Measurements from ENCODE around the gene C13orf42. TPM values are rescaled to one million over a fixed set of nuclear protein-coding genes. Genes with fewer than 3 reads are reported as not detected.

C13orf42 gene
- total RNA-seq, 1 experiment from 2014 or later: 8.2 TPM

DNA sequence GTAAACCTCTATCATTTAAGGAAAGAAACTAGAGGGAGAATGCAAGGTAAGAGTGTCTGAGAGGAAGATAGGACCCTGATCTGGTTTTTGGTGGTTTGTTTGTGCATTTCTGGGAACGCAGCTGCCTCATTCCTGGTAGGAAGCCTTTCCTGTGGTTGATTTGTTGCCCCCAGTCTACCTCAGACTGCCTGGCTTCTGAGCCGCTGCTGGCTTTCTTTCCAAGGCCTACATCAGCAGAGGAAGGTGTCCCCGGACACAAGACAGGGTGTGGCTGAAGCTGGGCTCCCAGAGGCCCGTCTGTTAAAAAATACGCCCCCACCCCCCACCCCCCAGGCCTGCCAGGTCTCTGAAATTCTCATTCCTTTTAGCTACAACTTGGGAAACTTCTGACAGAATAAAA, 42.6 kb downstream of the C13orf42 start:
- ATAC-seq (no peak), DNase-seq (ENCODE audit: low spot score) (no peak)
- H3K9me3 Mint-ChIP-seq: peaks cover 8% of the 10 kb centered on the region; the same call in 1 of the 2 replicates
- TF ChIP-seq, protein P1, sequence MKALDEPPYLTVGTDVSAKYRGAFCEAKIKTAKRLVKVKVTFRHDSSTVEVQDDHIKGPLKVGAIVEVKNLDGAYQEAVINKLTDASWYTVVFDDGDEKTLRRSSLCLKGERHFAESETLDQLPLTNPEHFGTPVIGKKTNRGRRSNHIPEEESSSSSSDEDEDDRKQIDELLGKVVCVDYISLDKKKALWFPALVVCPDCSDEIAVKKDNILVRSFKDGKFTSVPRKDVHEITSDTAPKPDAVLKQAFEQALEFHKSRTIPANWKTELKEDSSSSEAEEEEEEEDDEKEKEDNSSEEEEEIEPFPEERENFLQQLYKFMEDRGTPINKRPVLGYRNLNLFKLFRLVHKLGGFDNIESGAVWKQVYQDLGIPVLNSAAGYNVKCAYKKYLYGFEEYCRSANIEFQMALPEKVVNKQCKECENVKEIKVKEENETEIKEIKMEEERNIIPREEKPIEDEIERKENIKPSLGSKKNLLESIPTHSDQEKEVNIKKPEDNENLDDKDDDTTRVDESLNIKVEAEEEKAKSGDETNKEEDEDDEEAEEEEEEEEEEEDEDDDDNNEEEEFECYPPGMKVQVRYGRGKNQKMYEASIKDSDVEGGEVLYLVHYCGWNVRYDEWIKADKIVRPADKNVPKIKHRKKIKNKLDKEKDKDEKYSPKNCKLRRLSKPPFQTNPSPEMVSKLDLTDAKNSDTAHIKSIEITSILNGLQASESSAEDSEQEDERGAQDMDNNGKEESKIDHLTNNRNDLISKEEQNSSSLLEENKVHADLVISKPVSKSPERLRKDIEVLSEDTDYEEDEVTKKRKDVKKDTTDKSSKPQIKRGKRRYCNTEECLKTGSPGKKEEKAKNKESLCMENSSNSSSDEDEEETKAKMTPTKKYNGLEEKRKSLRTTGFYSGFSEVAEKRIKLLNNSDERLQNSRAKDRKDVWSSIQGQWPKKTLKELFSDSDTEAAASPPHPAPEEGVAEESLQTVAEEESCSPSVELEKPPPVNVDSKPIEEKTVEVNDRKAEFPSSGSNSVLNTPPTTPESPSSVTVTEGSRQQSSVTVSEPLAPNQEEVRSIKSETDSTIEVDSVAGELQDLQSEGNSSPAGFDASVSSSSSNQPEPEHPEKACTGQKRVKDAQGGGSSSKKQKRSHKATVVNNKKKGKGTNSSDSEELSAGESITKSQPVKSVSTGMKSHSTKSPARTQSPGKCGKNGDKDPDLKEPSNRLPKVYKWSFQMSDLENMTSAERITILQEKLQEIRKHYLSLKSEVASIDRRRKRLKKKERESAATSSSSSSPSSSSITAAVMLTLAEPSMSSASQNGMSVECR (CRISPR knock-in tag; IDR thresholded peaks at IDR 0.05; ENCODE audit: borderline replicate concordance): no peak
- TF ChIP-seq ZNF671 (CRISPR knock-in tag; IDR thresholded peaks at IDR 0.05) (no peak), ZNF219 (CRISPR knock-in tag; IDR thresholded peaks at IDR 0.05; ENCODE audit: borderline replicate concordance) (no peak), GRHL2 (CRISPR knock-in tag; IDR thresholded peaks at IDR 0.05; ENCODE audit: insufficient replicate concordance, severe bottlenecking) (no peak), NR2C2 (CRISPR knock-in tag; IDR thresholded peaks at IDR 0.05) (no peak), ZNF121 (CRISPR knock-in tag; IDR thresholded peaks at IDR 0.05) (no peak), ZBTB21 (CRISPR knock-in tag; IDR thresholded peaks at IDR 0.05; ENCODE audit: borderline replicate concordance) (no peak), IRF2 (CRISPR knock-in tag; IDR thresholded peaks at IDR 0.05; ENCODE audit: borderline replicate concordance, low read depth) (no peak), SOX15 (CRISPR knock-in tag; IDR thresholded peaks at IDR 0.05) (no peak), ZNF138 (CRISPR knock-in tag; conservative IDR thresholded peaks at IDR 0.05) (no peak)
- TF ChIP-seq, protein P2, sequence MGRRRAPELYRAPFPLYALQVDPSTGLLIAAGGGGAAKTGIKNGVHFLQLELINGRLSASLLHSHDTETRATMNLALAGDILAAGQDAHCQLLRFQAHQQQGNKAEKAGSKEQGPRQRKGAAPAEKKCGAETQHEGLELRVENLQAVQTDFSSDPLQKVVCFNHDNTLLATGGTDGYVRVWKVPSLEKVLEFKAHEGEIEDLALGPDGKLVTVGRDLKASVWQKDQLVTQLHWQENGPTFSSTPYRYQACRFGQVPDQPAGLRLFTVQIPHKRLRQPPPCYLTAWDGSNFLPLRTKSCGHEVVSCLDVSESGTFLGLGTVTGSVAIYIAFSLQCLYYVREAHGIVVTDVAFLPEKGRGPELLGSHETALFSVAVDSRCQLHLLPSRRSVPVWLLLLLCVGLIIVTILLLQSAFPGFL (CRISPR knock-in tag; IDR thresholded peaks at IDR 0.05; ENCODE audit: borderline replicate concordance): no peak
- TF ChIP-seq, protein P3, sequence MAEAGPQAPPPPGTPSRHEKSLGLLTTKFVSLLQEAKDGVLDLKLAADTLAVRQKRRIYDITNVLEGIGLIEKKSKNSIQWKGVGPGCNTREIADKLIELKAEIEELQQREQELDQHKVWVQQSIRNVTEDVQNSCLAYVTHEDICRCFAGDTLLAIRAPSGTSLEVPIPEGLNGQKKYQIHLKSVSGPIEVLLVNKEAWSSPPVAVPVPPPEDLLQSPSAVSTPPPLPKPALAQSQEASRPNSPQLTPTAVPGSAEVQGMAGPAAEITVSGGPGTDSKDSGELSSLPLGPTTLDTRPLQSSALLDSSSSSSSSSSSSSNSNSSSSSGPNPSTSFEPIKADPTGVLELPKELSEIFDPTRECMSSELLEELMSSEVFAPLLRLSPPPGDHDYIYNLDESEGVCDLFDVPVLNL (CRISPR knock-in tag; IDR thresholded peaks at IDR 0.05; ENCODE audit: borderline replicate concordance, low read depth): no peak
- TF ChIP-seq, protein P4, sequence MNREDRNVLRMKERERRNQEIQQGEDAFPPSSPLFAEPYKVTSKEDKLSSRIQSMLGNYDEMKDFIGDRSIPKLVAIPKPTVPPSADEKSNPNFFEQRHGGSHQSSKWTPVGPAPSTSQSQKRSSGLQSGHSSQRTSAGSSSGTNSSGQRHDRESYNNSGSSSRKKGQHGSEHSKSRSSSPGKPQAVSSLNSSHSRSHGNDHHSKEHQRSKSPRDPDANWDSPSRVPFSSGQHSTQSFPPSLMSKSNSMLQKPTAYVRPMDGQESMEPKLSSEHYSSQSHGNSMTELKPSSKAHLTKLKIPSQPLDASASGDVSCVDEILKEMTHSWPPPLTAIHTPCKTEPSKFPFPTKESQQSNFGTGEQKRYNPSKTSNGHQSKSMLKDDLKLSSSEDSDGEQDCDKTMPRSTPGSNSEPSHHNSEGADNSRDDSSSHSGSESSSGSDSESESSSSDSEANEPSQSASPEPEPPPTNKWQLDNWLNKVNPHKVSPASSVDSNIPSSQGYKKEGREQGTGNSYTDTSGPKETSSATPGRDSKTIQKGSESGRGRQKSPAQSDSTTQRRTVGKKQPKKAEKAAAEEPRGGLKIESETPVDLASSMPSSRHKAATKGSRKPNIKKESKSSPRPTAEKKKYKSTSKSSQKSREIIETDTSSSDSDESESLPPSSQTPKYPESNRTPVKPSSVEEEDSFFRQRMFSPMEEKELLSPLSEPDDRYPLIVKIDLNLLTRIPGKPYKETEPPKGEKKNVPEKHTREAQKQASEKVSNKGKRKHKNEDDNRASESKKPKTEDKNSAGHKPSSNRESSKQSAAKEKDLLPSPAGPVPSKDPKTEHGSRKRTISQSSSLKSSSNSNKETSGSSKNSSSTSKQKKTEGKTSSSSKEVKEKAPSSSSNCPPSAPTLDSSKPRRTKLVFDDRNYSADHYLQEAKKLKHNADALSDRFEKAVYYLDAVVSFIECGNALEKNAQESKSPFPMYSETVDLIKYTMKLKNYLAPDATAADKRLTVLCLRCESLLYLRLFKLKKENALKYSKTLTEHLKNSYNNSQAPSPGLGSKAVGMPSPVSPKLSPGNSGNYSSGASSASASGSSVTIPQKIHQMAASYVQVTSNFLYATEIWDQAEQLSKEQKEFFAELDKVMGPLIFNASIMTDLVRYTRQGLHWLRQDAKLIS (CRISPR knock-in tag; IDR thresholded peaks at IDR 0.05; ENCODE audit: borderline replicate concordance): no peak
- TF ChIP-seq, protein P5, sequence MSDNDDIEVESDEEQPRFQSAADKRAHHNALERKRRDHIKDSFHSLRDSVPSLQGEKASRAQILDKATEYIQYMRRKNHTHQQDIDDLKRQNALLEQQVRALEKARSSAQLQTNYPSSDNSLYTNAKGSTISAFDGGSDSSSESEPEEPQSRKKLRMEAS (CRISPR knock-in tag; IDR thresholded peaks at IDR 0.05): no peak
- H3K36me3 Mint-ChIP-seq: no peaks in the 10 kb centered on the region
- no peaks in the 10 kb centered on the region for H3K27me3 Mint-ChIP-seq (ENCODE audit: low read depth)
- POLR2A ChIA-PET: no interaction called here
- H3K4me1 Mint-ChIP-seq: peaks cover 23% of the 10 kb centered on the region
- no peak overlapping the region for H3K4me3 Mint-ChIP-seq
- CTCF ChIA-PET: interaction anchor here (0.7 to 4.0 kb wide), 7 partner anchors 24 to 1092 kb away, joined by 3 to 19 read pairs (median 6); no protein-coding TSS in a partner anchor
- no peak overlapping the region for H3K27ac Mint-ChIP-seq

DNA sequence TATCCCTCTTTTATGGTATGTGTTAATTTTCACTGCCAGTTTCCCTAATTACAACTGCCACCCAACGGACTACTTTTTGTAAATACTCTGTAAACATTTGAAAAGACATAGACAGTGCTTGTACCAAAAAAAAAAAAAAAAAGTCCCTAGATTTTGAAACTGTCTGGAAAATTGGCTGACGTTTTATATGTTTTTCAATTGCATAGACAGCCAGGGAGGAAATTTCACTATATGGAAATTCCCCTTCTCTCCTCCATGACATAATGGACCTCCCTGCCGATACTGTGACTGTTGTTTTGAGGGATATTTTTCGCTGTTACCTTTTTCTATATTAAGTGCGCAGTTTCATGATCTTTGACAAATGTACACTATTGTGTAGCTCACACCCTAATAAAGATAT, 43.4 kb downstream of the C13orf42 start:
- ChIA-PET CTCF (interaction anchor here (4.0 kb wide), 1 partner anchor 156 kb away, joined by 19 read pairs; no protein-coding TSS in a partner anchor), POLR2A (interaction anchor here (0.7 kb wide), 1 partner anchor 90 kb away, joined by 4 read pairs; no protein-coding TSS in a partner anchor)
- peaks cover 23% of the 10 kb centered on the region for H3K4me1 Mint-ChIP-seq
- no peak for DNase-seq (ENCODE audit: low spot score)
- no peak overlapping the region for H3K4me3 Mint-ChIP-seq
- ATAC-seq: no peak
- no peaks in the 10 kb centered on the region for H3K9me3 Mint-ChIP-seq
- no peaks in the 10 kb centered on the region for H3K27me3 Mint-ChIP-seq (ENCODE audit: low read depth)
- no peaks in the 10 kb centered on the region for H3K36me3 Mint-ChIP-seq
- H3K27ac Mint-ChIP-seq: no peak overlapping the region
- TF ChIP-seq, protein P6, sequence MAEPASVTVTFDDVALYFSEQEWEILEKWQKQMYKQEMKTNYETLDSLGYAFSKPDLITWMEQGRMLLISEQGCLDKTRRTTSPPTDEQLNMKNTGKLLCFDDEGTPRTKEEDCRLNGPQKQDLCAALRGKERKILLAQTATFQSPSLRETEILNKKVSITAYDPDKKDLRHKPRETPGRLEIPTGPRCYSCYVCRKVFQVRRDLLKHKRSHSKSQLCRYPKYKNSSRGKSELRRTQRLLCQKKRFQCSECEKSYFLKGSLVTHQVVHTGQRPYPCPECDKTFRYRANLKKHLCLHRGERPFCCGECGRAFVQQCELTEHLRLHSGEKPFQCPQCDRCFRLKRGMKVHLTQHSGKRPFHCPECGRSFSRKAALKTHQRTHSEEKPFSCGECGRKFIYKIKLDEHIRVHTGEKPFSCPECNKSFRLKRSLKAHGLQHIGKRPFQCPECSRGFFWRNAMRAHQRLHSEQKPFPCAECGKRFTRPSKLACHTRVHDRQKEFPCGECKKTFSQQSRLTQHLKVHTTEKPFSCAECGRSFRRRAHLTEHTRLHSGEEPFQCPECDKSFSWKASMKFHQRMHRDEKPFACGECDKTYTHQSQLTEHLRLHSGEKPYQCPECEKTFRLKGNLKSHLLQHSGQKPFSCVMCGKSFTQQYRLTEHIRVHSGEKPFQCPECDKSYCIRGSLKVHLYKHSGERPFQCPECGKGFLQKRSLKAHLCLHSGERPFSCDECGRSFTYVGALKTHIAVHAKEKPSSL (CRISPR knock-in tag; conservative IDR thresholded peaks at IDR 0.05): no peak
- TF ChIP-seq, protein P7, sequence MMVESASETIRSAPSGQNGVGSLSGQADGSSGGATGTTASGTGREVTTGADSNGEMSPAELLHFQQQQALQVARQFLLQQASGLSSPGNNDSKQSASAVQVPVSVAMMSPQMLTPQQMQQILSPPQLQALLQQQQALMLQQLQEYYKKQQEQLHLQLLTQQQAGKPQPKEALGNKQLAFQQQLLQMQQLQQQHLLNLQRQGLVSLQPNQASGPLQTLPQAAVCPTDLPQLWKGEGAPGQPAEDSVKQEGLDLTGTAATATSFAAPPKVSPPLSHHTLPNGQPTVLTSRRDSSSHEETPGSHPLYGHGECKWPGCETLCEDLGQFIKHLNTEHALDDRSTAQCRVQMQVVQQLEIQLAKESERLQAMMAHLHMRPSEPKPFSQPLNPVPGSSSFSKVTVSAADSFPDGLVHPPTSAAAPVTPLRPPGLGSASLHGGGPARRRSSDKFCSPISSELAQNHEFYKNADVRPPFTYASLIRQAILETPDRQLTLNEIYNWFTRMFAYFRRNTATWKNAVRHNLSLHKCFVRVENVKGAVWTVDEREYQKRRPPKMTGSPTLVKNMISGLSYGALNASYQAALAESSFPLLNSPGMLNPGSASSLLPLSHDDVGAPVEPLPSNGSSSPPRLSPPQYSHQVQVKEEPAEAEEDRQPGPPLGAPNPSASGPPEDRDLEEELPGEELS (CRISPR knock-in tag; IDR thresholded peaks at IDR 0.05): no peak
- TF ChIP-seq NFATC4 (CRISPR knock-in tag; IDR thresholded peaks at IDR 0.05): no peak

All from WTC11 (cell line).